Measurements from ENCODE around the gene SLC35F3. TPM values are rescaled to one million over a fixed set of nuclear protein-coding genes. Genes with fewer than 3 reads are reported as not detected.

SLC35F3 gene
- polyA plus RNA-seq, 4 donors = 0.07 to 0.46 TPM; not detected in 2

DNA sequence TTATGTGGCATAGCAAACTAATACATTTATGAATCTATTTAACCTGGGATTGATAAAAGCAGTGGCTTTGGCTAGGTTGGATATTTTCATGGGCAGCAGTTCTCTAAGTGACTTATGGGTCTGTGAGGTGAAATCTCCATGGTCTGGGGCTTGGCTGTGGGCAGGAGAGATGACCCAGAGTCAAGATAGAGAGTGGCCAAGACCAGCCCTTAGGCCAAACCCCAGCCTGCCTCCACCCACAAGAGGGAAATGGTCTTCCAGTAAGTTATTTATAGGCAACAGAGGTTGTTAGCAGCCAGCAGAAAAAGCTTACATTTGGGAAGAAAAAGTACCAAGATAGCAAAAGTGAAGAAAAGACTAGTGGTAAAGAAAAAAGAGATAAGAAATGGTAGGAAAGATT is 61.4 kb downstream of the SLC35F3 start:
- Histone ChIP-seq H3K9me3 (ENCODE audit: control insufficient read depth in 2 of 2, insufficient read depth in 1 of 2, low read depth in 1 of 2, low read length in 1 of 2) (peaks cover 0 to 6% of the 10 kb centered on the region in 2 donors), H3K27me3 (ENCODE audit: control insufficient read depth in 3 of 3, insufficient read depth in 3 of 3, low read length in 3 of 3) (no peaks in the 10 kb centered on the region), H3K27ac (ENCODE audit: low read depth in 1 of 3, low read length in 2 of 3) (no peak overlapping the region), H3K4me3 (ENCODE audit: low read depth in 1 of 3, low read length in 3 of 3) (no peak overlapping the region), H3K4me1 (ENCODE audit: control insufficient read depth in 3 of 3, insufficient read depth in 2 of 3, low read depth in 1 of 3, low read length in 2 of 3) (no peaks in the 10 kb centered on the region), H3K36me3 (ENCODE audit: control insufficient read depth in 3 of 3, insufficient read depth in 2 of 3, low read depth in 1 of 3, low read length in 3 of 3) (no peaks in the 10 kb centered on the region)
- FAIRE-seq = no peak
- DNase-seq = no peak

GRCh38 chr1:233971753-233972152 is 67.3 kb downstream of the SLC35F3 start:
- no peak for FAIRE-seq
- no peak for DNase-seq

DNA sequence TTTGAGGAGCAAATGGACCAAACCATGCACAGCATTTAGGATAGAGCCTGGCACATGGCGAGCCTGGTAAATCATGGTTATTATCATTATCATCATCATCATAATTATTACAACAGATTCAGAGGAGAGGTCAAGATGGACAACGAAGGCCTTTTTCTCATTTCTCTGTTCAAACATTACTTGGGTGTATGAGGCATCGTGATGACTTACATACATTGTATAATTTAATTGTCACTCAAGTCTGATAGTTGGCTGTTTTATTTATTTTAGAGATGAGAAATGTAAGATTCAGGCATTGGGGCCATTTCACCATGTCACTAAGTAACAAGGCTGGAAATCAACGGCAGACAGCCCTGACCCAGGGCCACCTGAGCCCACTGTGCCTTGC is 68.1 kb downstream of the SLC35F3 start:
- Histone ChIP-seq H3K27ac (ENCODE audit: low read depth in 1 of 3, low read length in 2 of 3) (no peak overlapping the region), H3K4me1 (ENCODE audit: control insufficient read depth in 3 of 3, insufficient read depth in 2 of 3, low read depth in 1 of 3, low read length in 2 of 3) (no peaks in the 10 kb centered on the region), H3K4me3 (ENCODE audit: low read depth in 1 of 3, low read length in 3 of 3) (no peak overlapping the region), H3K36me3 (ENCODE audit: control insufficient read depth in 3 of 3, insufficient read depth in 2 of 3, low read depth in 1 of 3, low read length in 3 of 3) (no peaks in the 10 kb centered on the region), H3K27me3 (ENCODE audit: control insufficient read depth in 3 of 3, insufficient read depth in 3 of 3, low read length in 3 of 3) (no peaks in the 10 kb centered on the region), H3K9me3 (ENCODE audit: control insufficient read depth in 2 of 2, insufficient read depth in 1 of 2, low read depth in 1 of 2, low read length in 1 of 2) (no peaks in the 10 kb centered on the region)
- WGBS, 3 donors = 71 to 81% (median 80%) methylated on average over 4 of the region's 4 CpGs
- FAIRE-seq (no peak), DNase-seq (no peak)

More at GRCh38 chr1:233971753-233972152, 67.3 kb downstream of the SLC35F3 start:
- Histone ChIP-seq H3K4me1 (ENCODE audit: control insufficient read depth in 3 of 3, insufficient read depth in 2 of 3, low read depth in 1 of 3, low read length in 2 of 3) (no peaks in the 10 kb centered on the region), H3K9me3 (ENCODE audit: control insufficient read depth in 2 of 2, insufficient read depth in 1 of 2, low read depth in 1 of 2, low read length in 1 of 2) (no peaks in the 10 kb centered on the region), H3K27me3 (ENCODE audit: control insufficient read depth in 3 of 3, insufficient read depth in 3 of 3, low read length in 3 of 3) (no peaks in the 10 kb centered on the region), H3K27ac (ENCODE audit: low read depth in 1 of 3, low read length in 2 of 3) (no peak overlapping the region), H3K4me3 (ENCODE audit: low read depth in 1 of 3, low read length in 3 of 3) (no peak overlapping the region), H3K36me3 (ENCODE audit: control insufficient read depth in 3 of 3, insufficient read depth in 2 of 3, low read depth in 1 of 3, low read length in 3 of 3) (no peaks in the 10 kb centered on the region)
- 83 to 89% (median 88%) methylated on average over 7 of the region's 7 CpGs for WGBS, 3 donors

DNA sequence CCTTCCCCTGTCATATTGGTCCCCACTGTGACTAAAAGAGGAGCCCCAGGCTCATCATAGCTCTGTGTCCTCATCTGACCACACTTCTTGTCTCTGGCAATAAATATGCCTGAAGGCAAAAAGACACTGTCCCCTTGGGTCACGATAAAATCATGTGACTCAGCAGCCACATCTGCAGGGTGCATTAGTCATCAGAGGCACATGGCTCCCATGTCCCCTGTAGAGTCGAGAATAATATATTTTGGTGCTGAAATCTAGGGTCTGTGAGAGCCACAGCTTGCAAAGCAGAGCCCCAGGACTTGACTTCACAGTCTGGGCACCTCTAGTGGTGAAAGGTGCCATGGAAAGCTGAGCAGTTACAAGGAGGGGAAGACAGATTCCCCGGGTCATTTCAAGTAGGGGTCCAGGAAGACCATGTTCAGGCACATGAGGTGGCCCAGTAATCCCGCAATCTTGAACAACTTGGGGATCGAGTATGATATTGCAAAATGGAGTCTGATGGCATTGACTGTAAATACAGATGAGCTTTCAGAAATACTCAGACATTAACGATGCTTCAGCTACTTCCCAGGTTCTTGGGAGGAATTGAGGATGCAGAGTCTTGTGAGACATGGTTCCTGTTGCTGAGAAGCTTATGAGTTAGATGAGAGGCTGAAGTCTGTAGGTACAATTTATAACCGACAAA is 68.6 kb downstream of the SLC35F3 start:
- Histone ChIP-seq H3K4me1 (ENCODE audit: control insufficient read depth in 3 of 3, insufficient read depth in 2 of 3, low read depth in 1 of 3, low read length in 2 of 3) (no peaks in the 10 kb centered on the region), H3K27ac (ENCODE audit: low read depth in 1 of 3, low read length in 2 of 3) (no peak overlapping the region), H3K36me3 (ENCODE audit: control insufficient read depth in 3 of 3, insufficient read depth in 2 of 3, low read depth in 1 of 3, low read length in 3 of 3) (no peaks in the 10 kb centered on the region), H3K27me3 (ENCODE audit: control insufficient read depth in 3 of 3, insufficient read depth in 3 of 3, low read length in 3 of 3) (no peaks in the 10 kb centered on the region), H3K4me3 (ENCODE audit: low read depth in 1 of 3, low read length in 3 of 3) (no peak overlapping the region), H3K9me3 (ENCODE audit: control insufficient read depth in 2 of 2, insufficient read depth in 1 of 2, low read depth in 1 of 2, low read length in 1 of 2) (no peaks in the 10 kb centered on the region)
- DNase-seq = no peak
- FAIRE-seq = no peak
- WGBS, 3 donors = 73 to 82% (median 75%) methylated on average over 7 of the region's 7 CpGs

DNA sequence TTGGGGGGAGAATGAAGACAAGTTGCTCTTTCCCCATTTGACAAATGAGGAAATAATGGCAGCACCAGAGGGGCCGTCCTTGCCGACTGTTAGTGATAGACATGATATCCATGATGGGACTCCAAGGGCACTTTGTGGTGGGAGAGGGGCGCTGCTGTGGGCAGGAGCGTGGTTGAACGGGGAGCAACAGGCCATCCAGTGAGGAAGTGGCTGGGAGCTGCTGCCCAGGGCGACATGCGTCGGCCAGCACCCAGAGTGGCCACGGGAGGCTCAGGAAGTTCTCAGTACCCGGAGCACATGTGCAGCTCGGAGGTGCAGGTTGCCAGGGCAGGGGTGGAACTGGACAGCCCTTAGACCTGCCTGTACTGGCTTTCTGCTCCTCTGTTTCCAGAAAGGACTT is 71.0 kb downstream of the SLC35F3 start:
- FAIRE-seq (no peak), DNase-seq (no peak)
- no peaks in the 10 kb centered on the region for H3K4me1 ChIP-seq (ENCODE audit: control insufficient read depth in 3 of 3, insufficient read depth in 2 of 3, low read depth in 1 of 3, low read length in 2 of 3)
- no peak overlapping the region for H3K27ac ChIP-seq (ENCODE audit: low read depth in 1 of 3, low read length in 2 of 3)
- H3K9me3 ChIP-seq (ENCODE audit: control insufficient read depth in 2 of 2, insufficient read depth in 1 of 2, low read depth in 1 of 2, low read length in 1 of 2) = no peaks in the 10 kb centered on the region
- 86 to 90% (median 89%) methylated on average over 11 of the region's 11 CpGs for WGBS, 3 donors
- H3K4me3 ChIP-seq (ENCODE audit: low read depth in 1 of 3, low read length in 3 of 3) = no peak overlapping the region
- no peaks in the 10 kb centered on the region for H3K27me3 ChIP-seq (ENCODE audit: control insufficient read depth in 3 of 3, insufficient read depth in 3 of 3, low read length in 3 of 3)
- no peaks in the 10 kb centered on the region for H3K36me3 ChIP-seq (ENCODE audit: control insufficient read depth in 3 of 3, insufficient read depth in 2 of 3, low read depth in 1 of 3, low read length in 3 of 3)

GRCh38 chr1:233981042-233981675 is 76.7 kb downstream of the SLC35F3 start:
- 72 to 79% (median 78%) methylated on average over 10 of the region's 10 CpGs for WGBS, 3 donors
- no peaks in the 10 kb centered on the region for H3K4me1 ChIP-seq (ENCODE audit: control insufficient read depth in 3 of 3, insufficient read depth in 2 of 3, low read depth in 1 of 3, low read length in 2 of 3)
- H3K4me3 ChIP-seq (ENCODE audit: low read depth in 1 of 3, low read length in 3 of 3) = no peak overlapping the region
- H3K36me3 ChIP-seq (ENCODE audit: control insufficient read depth in 3 of 3, insufficient read depth in 2 of 3, low read depth in 1 of 3, low read length in 3 of 3) = no peaks in the 10 kb centered on the region
- DNase-seq = no peak
- peaks cover 0 to 2% (median 0%) of the 10 kb centered on the region in 3 donors for H3K27me3 ChIP-seq (ENCODE audit: control insufficient read depth in 3 of 3, insufficient read depth in 3 of 3, low read length in 3 of 3)
- H3K9me3 ChIP-seq (ENCODE audit: control insufficient read depth in 2 of 2, insufficient read depth in 1 of 2, low read depth in 1 of 2, low read length in 1 of 2) = no peaks in the 10 kb centered on the region
- no peak for FAIRE-seq
- H3K27ac ChIP-seq (ENCODE audit: low read depth in 1 of 3, low read length in 2 of 3) = no peak overlapping the region

DNA sequence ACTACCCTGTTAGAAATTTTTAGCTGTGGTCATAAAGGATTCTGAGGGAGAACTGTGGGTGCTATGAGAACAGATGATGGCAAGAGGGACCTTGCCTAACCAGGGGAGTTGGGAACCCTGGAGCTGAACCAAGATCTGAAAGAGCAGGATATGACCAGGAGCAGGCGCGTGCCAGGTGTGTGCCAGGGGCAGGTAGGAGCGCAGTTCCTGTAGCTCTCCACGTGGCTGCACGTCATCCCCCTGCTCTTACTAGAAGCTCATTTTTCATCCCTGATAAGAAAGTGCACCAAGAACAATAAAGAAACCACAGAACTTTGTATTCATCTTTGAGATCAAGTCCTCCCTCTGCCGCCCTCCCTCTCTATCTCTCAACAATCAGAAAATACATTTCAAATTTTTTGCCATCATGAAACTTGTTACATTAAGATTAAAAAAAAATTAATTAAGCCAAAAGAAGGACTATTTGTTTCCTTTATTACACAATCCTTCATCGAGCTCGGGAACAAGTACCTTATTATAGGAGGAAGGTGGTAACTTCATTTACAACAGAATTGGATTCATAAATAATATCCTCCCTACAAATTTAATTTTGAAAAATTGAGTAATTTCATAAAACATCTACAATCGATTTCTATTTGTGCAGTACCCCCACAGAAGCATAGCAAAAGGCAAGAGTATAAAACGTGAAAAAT is 78.5 kb downstream of the SLC35F3 start:
- Histone ChIP-seq H3K9me3 (ENCODE audit: control insufficient read depth in 2 of 2, insufficient read depth in 1 of 2, low read depth in 1 of 2, low read length in 1 of 2) (no peaks in the 10 kb centered on the region), H3K4me3 (ENCODE audit: low read depth in 1 of 3, low read length in 3 of 3) (no peak overlapping the region), H3K27me3 (ENCODE audit: control insufficient read depth in 3 of 3, insufficient read depth in 3 of 3, low read length in 3 of 3) (peaks cover 0 to 2% (median 0%) of the 10 kb centered on the region in 3 donors), H3K36me3 (ENCODE audit: control insufficient read depth in 3 of 3, insufficient read depth in 2 of 3, low read depth in 1 of 3, low read length in 3 of 3) (no peaks in the 10 kb centered on the region), H3K27ac (ENCODE audit: low read depth in 1 of 3, low read length in 2 of 3) (no peak overlapping the region), H3K4me1 (ENCODE audit: control insufficient read depth in 3 of 3, insufficient read depth in 2 of 3, low read depth in 1 of 3, low read length in 2 of 3) (no peaks in the 10 kb centered on the region)
- DNase-seq = no peak
- FAIRE-seq = no peak
- WGBS, 3 donors = 47 to 63% (median 57%) methylated on average over 10 of the region's 10 CpGs

DNA sequence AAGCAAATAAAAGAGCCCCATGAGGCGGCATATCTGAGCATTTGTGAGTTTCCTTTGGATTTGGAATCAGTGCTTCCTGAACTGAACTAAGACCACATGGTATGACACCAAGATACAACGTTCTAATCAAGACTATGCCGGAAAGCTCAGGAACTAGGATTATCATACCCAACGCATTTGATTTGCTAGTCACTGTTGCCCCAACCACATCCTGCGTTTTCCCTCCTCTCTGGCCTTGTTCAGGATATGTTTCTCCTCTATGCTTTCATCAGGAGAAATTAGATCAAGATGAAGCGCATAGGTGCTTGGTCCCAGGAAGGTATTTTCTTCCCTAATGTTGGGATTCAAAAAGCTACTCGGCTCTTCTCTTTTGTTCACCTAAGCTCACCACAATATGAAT is 79.3 kb downstream of the SLC35F3 start:
- Histone ChIP-seq H3K27me3 (ENCODE audit: control insufficient read depth in 3 of 3, insufficient read depth in 3 of 3, low read length in 3 of 3) (peaks cover 0 to 2% (median 2%) of the 10 kb centered on the region in 3 donors), H3K27ac (ENCODE audit: low read depth in 1 of 3, low read length in 2 of 3) (no peak overlapping the region), H3K36me3 (ENCODE audit: control insufficient read depth in 3 of 3, insufficient read depth in 2 of 3, low read depth in 1 of 3, low read length in 3 of 3) (no peaks in the 10 kb centered on the region), H3K4me1 (ENCODE audit: control insufficient read depth in 3 of 3, insufficient read depth in 2 of 3, low read depth in 1 of 3, low read length in 2 of 3) (no peaks in the 10 kb centered on the region), H3K9me3 (ENCODE audit: control insufficient read depth in 2 of 2, insufficient read depth in 1 of 2, low read depth in 1 of 2, low read length in 1 of 2) (no peaks in the 10 kb centered on the region), H3K4me3 (ENCODE audit: low read depth in 1 of 3, low read length in 3 of 3) (no peak overlapping the region)
- DNase-seq (no peak), FAIRE-seq (no peak)
- 77 to 83% (median 80%) methylated on average over 7 of the region's 7 CpGs for whole genome bisulfite sequencing, 3 donors
